ENCODE data around the gene LIN7C. TPM values are rescaled to one million over a fixed set of nuclear protein-coding genes. Genes with fewer than 3 reads are reported as not detected.

LIN7C gene
- total and polyA plus RNA-seq, 9 of the 15 experiments (the other 6 are each of a cell fraction or from before 2014, with no cell fraction given), result 10.8 to 52.7 (median 21.5) TPM

- TF ChIP-seq HNRNPUL1 (IDR thresholded peaks at IDR 0.05; ENCODE audit: low read length), result no peak
- no peak for TF ChIP-seq RBM14 (IDR thresholded peaks at IDR 0.05; ENCODE audit: borderline replicate concordance, insufficient read depth, low read depth, low read length)
- no peak for TF ChIP-seq SAFB (IDR thresholded peaks at IDR 0.05; ENCODE audit: borderline replicate concordance, low read depth, low read length)
- TF ChIP-seq SIX5 (IDR thresholded peaks at IDR 0.05; ENCODE audit: borderline replicate concordance in 1 of 2, insufficient read depth in 1 of 2, low read depth in 1 of 2, low read length in 2 of 2), result no peak
- TF ChIP-seq ZFP36 (IDR thresholded peaks at IDR 0.05; ENCODE audit: low read depth, low read length, partially characterized antibody), result no peak
These were observed 20.0 kb upstream of the LIN7C start (continued) for GRCh38 chr11:27526535-27526934.

- Histone ChIP-seq H2AFZ (ENCODE audit: low read depth, low read length) (no peak overlapping the region), H3K27me3 (ENCODE audit: control insufficient read depth in 2 of 2, insufficient read depth in 2 of 2, low read length in 2 of 2) (no peaks in the 10 kb centered on the region), H3K4me2 (ENCODE audit: insufficient read depth, low read length) (no peak overlapping the region), H3K27ac (ENCODE audit: extremely low read depth, low read depth, low read length) (no peak overlapping the region), H4K20me1 (replicated peaks; ENCODE audit: control insufficient read depth, insufficient read depth, low read length) (no peaks in the 10 kb centered on the region), H3K79me2 (ENCODE audit: control insufficient read depth, insufficient read depth, low read length) (no peaks in the 10 kb centered on the region), H3K36me3 (ENCODE audit: control insufficient read depth, insufficient read depth, low read length) (no peaks in the 10 kb centered on the region), H3K9me1 (ENCODE audit: control insufficient read depth, insufficient read depth, low read length) (no peaks in the 10 kb centered on the region), H3K4me1 (replicated peaks in 1 of 2; ENCODE audit: control insufficient read depth in 2 of 2, insufficient read depth in 2 of 2, low read length in 2 of 2) (no peaks in the 10 kb centered on the region), H3K9me3 (replicated peaks; ENCODE audit: control insufficient read depth, insufficient read depth, low read depth, low read length) (no peaks in the 10 kb centered on the region), H3K4me3 (no peak overlapping the region), H3K9ac (ENCODE audit: insufficient read depth in 1 of 2, low read depth in 2 of 2, low read length in 2 of 2) (no peak overlapping the region)
- intact Hi-C loops (cut with micrococcal nuclease), result no loop called here
- WGBS (ENCODE audit: insufficient coverage, low coverage, missing lambda C conversion rate), result 0% methylated on average over 3 of the region's 4 CpGs
- BruUV-seq (replicated peaks), result no TSS peak
- CTCF ChIA-PET (ENCODE audit: low intra/inter-chr PET ratio), result no interaction called here
- in situ Hi-C loops (cut with MboI), result no loop called here
- DNase-seq (ENCODE audit: extremely low read depth in 1 of 4, low spot score in 3 of 4), result no peak
- POLR2A ChIA-PET, result no interaction called here
- TF ChIP-seq RNF2 (IDR thresholded peaks at IDR 0.05) (no peak), FOXK1 (CRISPR knock-in tag; IDR thresholded peaks at IDR 0.05; ENCODE audit: borderline replicate concordance) (no peak)
- no peak for FAIRE-seq
- ATAC-seq, result no peak
These were observed 19.4 kb upstream of the LIN7C start for GRCh38 chr11:27525824-27526516.
